Measurements from ENCODE around the gene PGBD1. TPM values are rescaled to one million over a fixed set of nuclear protein-coding genes. Genes with fewer than 3 reads are reported as not detected.

The PGBD1 gene
- total and polyA plus RNA-seq, 2 of the 8 experiments (the other 6 are each of a cell fraction or from before 2014, with no cell fraction given) = 2.5 to 9.2 TPM

DNA sequence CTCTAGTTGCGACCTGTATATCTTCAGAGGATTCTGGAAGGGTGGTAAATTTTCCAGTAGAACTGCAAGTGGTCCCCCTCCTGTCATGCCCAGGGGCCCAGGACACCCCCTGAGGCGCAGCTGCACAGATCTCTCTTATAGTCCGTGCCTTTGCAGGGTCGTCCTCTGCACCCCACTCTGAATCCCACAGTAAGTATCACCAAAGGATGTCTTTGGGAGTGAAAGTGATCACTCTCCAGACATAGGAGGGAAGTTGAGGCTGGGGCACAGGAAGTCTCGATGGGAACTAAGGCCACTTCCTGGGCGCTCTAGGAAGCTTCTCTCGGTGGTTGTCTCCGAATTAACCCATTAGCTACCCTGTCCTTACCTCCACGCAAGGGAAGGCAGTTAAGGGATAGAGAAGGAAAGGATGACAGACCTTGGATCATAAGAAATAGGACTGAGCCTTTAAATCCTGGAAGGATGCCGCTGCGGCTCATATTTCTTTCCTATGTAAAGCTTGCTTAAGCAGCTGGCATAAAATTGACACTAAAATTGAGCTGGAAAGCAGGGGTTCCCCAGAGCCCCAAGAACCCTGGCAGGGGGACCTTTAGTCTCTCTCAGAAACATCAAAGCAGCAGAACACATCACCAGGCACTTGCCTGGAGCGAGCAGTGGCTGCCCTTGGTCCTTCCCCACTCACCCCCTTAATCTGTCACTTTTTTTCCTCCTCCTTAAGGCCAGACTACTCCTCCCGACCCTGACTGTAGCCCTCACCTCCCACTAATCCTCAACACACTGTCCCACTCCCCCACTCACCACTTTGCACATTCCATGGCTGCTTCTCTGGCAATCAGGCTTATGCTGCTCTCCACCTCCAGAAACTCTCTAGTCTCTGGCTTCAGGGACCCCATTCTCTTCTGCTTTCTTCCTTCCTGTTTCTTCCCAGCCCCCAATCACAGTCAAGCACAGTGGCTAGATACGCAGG is 29.1 kb upstream of the PGBD1 start, which contains the start of gene ZKSCAN4 (continued):
- TF ChIP-seq, protein P1, sequence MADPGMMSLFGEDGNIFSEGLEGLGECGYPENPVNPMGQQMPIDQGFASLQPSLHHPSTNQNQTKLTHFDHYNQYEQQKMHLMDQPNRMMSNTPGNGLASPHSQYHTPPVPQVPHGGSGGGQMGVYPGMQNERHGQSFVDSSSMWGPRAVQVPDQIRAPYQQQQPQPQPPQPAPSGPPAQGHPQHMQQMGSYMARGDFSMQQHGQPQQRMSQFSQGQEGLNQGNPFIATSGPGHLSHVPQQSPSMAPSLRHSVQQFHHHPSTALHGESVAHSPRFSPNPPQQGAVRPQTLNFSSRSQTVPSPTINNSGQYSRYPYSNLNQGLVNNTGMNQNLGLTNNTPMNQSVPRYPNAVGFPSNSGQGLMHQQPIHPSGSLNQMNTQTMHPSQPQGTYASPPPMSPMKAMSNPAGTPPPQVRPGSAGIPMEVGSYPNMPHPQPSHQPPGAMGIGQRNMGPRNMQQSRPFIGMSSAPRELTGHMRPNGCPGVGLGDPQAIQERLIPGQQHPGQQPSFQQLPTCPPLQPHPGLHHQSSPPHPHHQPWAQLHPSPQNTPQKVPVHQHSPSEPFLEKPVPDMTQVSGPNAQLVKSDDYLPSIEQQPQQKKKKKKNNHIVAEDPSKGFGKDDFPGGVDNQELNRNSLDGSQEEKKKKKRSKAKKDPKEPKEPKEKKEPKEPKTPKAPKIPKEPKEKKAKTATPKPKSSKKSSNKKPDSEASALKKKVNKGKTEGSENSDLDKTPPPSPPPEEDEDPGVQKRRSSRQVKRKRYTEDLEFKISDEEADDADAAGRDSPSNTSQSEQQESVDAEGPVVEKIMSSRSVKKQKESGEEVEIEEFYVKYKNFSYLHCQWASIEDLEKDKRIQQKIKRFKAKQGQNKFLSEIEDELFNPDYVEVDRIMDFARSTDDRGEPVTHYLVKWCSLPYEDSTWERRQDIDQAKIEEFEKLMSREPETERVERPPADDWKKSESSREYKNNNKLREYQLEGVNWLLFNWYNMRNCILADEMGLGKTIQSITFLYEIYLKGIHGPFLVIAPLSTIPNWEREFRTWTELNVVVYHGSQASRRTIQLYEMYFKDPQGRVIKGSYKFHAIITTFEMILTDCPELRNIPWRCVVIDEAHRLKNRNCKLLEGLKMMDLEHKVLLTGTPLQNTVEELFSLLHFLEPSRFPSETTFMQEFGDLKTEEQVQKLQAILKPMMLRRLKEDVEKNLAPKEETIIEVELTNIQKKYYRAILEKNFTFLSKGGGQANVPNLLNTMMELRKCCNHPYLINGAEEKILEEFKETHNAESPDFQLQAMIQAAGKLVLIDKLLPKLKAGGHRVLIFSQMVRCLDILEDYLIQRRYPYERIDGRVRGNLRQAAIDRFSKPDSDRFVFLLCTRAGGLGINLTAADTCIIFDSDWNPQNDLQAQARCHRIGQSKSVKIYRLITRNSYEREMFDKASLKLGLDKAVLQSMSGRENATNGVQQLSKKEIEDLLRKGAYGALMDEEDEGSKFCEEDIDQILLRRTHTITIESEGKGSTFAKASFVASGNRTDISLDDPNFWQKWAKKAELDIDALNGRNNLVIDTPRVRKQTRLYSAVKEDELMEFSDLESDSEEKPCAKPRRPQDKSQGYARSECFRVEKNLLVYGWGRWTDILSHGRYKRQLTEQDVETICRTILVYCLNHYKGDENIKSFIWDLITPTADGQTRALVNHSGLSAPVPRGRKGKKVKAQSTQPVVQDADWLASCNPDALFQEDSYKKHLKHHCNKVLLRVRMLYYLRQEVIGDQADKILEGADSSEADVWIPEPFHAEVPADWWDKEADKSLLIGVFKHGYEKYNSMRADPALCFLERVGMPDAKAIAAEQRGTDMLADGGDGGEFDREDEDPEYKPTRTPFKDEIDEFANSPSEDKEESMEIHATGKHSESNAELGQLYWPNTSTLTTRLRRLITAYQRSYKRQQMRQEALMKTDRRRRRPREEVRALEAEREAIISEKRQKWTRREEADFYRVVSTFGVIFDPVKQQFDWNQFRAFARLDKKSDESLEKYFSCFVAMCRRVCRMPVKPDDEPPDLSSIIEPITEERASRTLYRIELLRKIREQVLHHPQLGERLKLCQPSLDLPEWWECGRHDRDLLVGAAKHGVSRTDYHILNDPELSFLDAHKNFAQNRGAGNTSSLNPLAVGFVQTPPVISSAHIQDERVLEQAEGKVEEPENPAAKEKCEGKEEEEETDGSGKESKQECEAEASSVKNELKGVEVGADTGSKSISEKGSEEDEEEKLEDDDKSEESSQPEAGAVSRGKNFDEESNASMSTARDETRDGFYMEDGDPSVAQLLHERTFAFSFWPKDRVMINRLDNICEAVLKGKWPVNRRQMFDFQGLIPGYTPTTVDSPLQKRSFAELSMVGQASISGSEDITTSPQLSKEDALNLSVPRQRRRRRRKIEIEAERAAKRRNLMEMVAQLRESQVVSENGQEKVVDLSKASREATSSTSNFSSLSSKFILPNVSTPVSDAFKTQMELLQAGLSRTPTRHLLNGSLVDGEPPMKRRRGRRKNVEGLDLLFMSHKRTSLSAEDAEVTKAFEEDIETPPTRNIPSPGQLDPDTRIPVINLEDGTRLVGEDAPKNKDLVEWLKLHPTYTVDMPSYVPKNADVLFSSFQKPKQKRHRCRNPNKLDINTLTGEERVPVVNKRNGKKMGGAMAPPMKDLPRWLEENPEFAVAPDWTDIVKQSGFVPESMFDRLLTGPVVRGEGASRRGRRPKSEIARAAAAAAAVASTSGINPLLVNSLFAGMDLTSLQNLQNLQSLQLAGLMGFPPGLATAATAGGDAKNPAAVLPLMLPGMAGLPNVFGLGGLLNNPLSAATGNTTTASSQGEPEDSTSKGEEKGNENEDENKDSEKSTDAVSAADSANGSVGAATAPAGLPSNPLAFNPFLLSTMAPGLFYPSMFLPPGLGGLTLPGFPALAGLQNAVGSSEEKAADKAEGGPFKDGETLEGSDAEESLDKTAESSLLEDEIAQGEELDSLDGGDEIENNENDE (IDR thresholded peaks at IDR 0.05; ENCODE audit: insufficient replicate concordance, low read length) = no peak
- no peak for TF ChIP-seq GTF2F1 (IDR thresholded peaks at IDR 0.05; ENCODE audit: borderline replicate concordance, low read depth, low read length)
- no peak for TF ChIP-seq NRF1 (IDR thresholded peaks at IDR 0.05; ENCODE audit: low read depth, low read length)
- no peak for TF ChIP-seq CBX8 (IDR thresholded peaks at IDR 0.05; ENCODE audit: borderline replicate concordance, low read depth, low read length)
- TF ChIP-seq, protein P2, sequence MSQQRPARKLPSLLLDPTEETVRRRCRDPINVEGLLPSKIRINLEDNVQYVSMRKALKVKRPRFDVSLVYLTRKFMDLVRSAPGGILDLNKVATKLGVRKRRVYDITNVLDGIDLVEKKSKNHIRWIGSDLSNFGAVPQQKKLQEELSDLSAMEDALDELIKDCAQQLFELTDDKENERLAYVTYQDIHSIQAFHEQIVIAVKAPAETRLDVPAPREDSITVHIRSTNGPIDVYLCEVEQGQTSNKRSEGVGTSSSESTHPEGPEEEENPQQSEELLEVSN (IDR thresholded peaks at IDR 0.05) = no peak
- peak; percentile 70 to 90; a peak in 2 of 4 replicates for TF ChIP-seq SIN3A (conservative IDR thresholded peaks at IDR 0.05 in 1 of 2, IDR thresholded peaks at IDR 0.05 in 1 of 2; ENCODE audit: low read depth in 1 of 2, low read length in 2 of 2)
- peak; percentile 66 for TF ChIP-seq ASH2L (IDR thresholded peaks at IDR 0.05; ENCODE audit: low read length)
- no peak for TF ChIP-seq POU5F1 (IDR thresholded peaks at IDR 0.05; ENCODE audit: low read depth, low read length)

All from H1 (cell line).